ENCODE data around the gene PCDHA8.
A peak's percentile ranks its signal among the peaks of the same experiment; 100 is the strongest.
"Not testable (repeated sequence)": the region's sequence is repeated elsewhere in the genome, so short reads cannot be mapped to it uniquely, and the experiment has no call there.

Gene PCDHA8

GRCh38 chr5:140827704-140828361, 13.2 kb upstream of the PCDHA8 start, which contains the start of gene PCDHA6:
Gene PCDHA6 (plus strand): TSS chr5:140827960. CDS start chr5:140828092, 132 bp downstream.
- no peaks in the 10 kb centered on the region for H3K36me3 ChIP-seq (ENCODE audit: low read depth)
- TF ChIP-seq, protein P1, sequence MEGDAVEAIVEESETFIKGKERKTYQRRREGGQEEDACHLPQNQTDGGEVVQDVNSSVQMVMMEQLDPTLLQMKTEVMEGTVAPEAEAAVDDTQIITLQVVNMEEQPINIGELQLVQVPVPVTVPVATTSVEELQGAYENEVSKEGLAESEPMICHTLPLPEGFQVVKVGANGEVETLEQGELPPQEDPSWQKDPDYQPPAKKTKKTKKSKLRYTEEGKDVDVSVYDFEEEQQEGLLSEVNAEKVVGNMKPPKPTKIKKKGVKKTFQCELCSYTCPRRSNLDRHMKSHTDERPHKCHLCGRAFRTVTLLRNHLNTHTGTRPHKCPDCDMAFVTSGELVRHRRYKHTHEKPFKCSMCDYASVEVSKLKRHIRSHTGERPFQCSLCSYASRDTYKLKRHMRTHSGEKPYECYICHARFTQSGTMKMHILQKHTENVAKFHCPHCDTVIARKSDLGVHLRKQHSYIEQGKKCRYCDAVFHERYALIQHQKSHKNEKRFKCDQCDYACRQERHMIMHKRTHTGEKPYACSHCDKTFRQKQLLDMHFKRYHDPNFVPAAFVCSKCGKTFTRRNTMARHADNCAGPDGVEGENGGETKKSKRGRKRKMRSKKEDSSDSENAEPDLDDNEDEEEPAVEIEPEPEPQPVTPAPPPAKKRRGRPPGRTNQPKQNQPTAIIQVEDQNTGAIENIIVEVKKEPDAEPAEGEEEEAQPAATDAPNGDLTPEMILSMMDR (IDR thresholded peaks at IDR 0.05; ENCODE audit: poor library complexity, severe bottlenecking) = peak; percentile 38
- no peaks in the 10 kb centered on the region for H3K4me1 ChIP-seq (ENCODE audit: insufficient read depth, poor library complexity, severe bottlenecking)
- H3K4me3 ChIP-seq (ENCODE audit: severe bottlenecking) = no peak within 1 kb of the TSS
- peaks cover 3% of the 10 kb centered on the region for H3K9me3 ChIP-seq (ENCODE audit: severe bottlenecking)
- no peak within 1 kb of the TSS for H3K27ac ChIP-seq (ENCODE audit: poor library complexity, severe bottlenecking)
- DNase-seq (ENCODE audit: low spot score) = no peak
- H3K27me3 ChIP-seq (ENCODE audit: insufficient read depth, poor library complexity, severe bottlenecking) = peaks cover 72% of the 10 kb centered on the region
- ATAC-seq (ENCODE audit: low read depth) = no peak

DNA sequence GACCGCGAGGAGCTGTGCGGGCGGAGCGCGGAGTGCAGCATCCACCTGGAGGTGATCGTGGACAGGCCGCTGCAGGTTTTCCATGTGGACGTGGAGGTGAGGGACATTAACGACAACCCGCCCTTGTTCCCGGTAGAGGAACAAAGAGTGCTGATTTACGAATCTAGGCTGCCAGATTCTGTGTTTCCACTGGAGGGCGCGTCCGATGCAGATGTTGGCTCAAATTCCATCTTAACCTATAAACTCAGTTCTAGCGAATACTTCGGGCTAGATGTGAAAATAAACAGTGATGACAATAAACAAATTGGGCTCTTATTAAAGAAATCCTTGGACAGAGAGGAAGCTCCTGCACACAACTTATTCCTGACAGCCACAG, 12.6 kb upstream of the PCDHA8 start:
- Histone ChIP-seq H3K4me3 (ENCODE audit: severe bottlenecking) (no peak overlapping the region), H3K27ac (ENCODE audit: poor library complexity, severe bottlenecking) (no peak overlapping the region), H3K4me1 (ENCODE audit: insufficient read depth, poor library complexity, severe bottlenecking) (no peaks in the 10 kb centered on the region), H3K9me3 (ENCODE audit: severe bottlenecking) (peaks cover 3% of the 10 kb centered on the region), H3K36me3 (ENCODE audit: low read depth) (no peaks in the 10 kb centered on the region), H3K27me3 (ENCODE audit: insufficient read depth, poor library complexity, severe bottlenecking) (peaks cover 77% of the 10 kb centered on the region)
- DNase-seq (ENCODE audit: low spot score) (no peak), ATAC-seq (ENCODE audit: low read depth) (no peak)
- TF ChIP-seq, protein P1 (IDR thresholded peaks at IDR 0.05; ENCODE audit: poor library complexity, severe bottlenecking) = peak; percentile 6

DNA sequence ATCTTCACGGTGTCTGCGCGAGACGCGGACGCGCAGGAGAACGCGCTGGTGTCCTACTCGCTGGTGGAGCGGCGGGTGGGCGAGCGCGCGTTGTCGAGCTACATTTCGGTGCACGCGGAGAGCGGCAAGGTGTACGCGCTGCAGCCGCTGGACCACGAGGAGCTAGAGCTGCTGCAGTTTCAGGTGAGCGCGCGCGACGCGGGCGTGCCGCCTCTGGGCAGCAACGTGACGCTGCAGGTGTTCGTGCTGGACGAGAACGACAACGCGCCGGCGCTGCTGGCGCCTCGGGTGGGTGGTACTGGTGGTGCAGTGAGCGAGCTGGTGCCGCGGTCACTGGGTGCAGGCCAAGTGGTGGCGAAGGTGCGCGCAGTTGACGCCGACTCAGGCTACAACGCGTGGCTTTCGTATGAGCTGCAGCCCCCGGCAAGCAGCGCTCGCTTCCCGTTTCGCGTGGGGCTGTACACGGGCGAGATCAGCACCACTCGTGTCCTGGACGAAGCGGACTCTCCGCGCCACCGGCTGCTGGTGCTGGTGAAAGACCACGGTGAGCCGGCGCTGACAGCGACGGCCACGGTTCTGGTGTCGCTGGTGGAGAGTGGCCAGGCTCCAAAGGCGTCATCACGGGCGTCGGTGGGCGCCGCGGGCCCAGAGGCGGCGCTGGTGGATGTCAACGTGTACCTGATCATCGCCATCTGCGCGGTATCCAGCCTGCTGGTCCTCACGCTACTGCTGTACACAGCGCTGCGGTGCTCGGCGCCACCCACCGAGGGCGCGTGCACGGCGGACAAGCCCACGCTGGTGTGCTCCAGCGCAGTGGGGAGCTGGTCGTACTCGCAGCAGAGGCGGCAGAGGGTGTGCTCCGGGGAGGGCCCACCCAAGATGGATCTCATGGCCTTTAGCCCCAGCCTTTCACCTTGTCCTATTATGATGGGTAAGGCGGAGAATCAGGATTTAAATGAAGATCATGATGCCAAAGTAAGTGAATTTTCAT, 11.2 kb upstream of the PCDHA8 start:
- H3K36me3 ChIP-seq (ENCODE audit: low read depth); H3K27ac ChIP-seq (ENCODE audit: poor library complexity, severe bottlenecking); ATAC-seq (ENCODE audit: low read depth); DNase-seq (ENCODE audit: low spot score); H3K9me3 ChIP-seq (ENCODE audit: severe bottlenecking); H3K4me3 ChIP-seq (ENCODE audit: severe bottlenecking); H3K4me1 ChIP-seq (ENCODE audit: insufficient read depth, poor library complexity, severe bottlenecking): not testable (repeated sequence)
- H3K27me3 ChIP-seq (ENCODE audit: insufficient read depth, poor library complexity, severe bottlenecking) = peaks cover 88% of the 10 kb centered on the region

GRCh38 chr5:140833993-140834392, 7.0 kb upstream of the PCDHA8 start, which contains the start of gene PCDHA7:
Gene PCDHA7 (plus strand): TSS chr5:140834269. CDS start chr5:140834384, 115 bp downstream.
- H3K27ac ChIP-seq (ENCODE audit: poor library complexity, severe bottlenecking) = no peak within 1 kb of the TSS
- no peaks in the 10 kb centered on the region for H3K36me3 ChIP-seq (ENCODE audit: low read depth)
- peaks cover 89% of the 10 kb centered on the region for H3K27me3 ChIP-seq (ENCODE audit: insufficient read depth, poor library complexity, severe bottlenecking)
- ATAC-seq (ENCODE audit: low read depth) (no peak), DNase-seq (ENCODE audit: low spot score) (no peak)
- H3K4me1 ChIP-seq (ENCODE audit: insufficient read depth, poor library complexity, severe bottlenecking) = no peaks in the 10 kb centered on the region
- H3K9me3 ChIP-seq (ENCODE audit: severe bottlenecking) = no peaks in the 10 kb centered on the region
- TF ChIP-seq, protein P1 (IDR thresholded peaks at IDR 0.05; ENCODE audit: poor library complexity, severe bottlenecking) = peak; percentile 59
- H3K4me3 ChIP-seq (ENCODE audit: severe bottlenecking) = peak within 1 kb of the TSS; percentile 10

- not testable (repeated sequence) for H3K27ac ChIP-seq (ENCODE audit: poor library complexity, severe bottlenecking); DNase-seq (ENCODE audit: low spot score); H3K9me3 ChIP-seq (ENCODE audit: severe bottlenecking); ATAC-seq (ENCODE audit: low read depth); H3K36me3 ChIP-seq (ENCODE audit: low read depth); H3K4me1 ChIP-seq (ENCODE audit: insufficient read depth, poor library complexity, severe bottlenecking)
- H3K4me3 ChIP-seq (ENCODE audit: severe bottlenecking) = peak overlapping the region; percentile 10
- H3K27me3 ChIP-seq (ENCODE audit: insufficient read depth, poor library complexity, severe bottlenecking) = peaks cover 88% of the 10 kb centered on the region
- TF ChIP-seq, protein P1 (IDR thresholded peaks at IDR 0.05; ENCODE audit: poor library complexity, severe bottlenecking) = peak; percentile 32
Measured at GRCh38 chr5:140834439-140835008, 6.5 kb upstream of the PCDHA8 start.

Measured in RWPE2 (cell line).